ENCODE data around the gene KIF5C.

Gene KIF5C

GRCh38 chr2:148990968-148991367 lies 115.9 kb downstream of the KIF5C start:
- DNase-seq (ENCODE audit: low spot score), result no peak

GRCh38 chr2:148992448-148992847 lies 117.4 kb downstream of the KIF5C start:
- DNase-seq (ENCODE audit: low spot score), result no peak

GRCh38 chr2:148993351-148993750 lies 118.3 kb downstream of the KIF5C start:
- DNase-seq (ENCODE audit: low spot score), result no peak

- DNase-seq (ENCODE audit: low spot score), result no peak
Observed at GRCh38 chr2:148994341-148994740, 119.3 kb downstream of the KIF5C start.

GRCh38 chr2:148996805-148997204 lies 121.8 kb downstream of the KIF5C start:
- DNase-seq (ENCODE audit: low spot score), result no peak

GRCh38 chr2:148998165-148998830 lies 123.3 kb downstream of the KIF5C start:
- DNase-seq (ENCODE audit: low spot score), result no peak

- DNase-seq (ENCODE audit: low spot score), result no peak
Observed at GRCh38 chr2:148998831-148999200, 123.8 kb downstream of the KIF5C start.

GRCh38 chr2:148999451-148999921 lies 124.5 kb downstream of the KIF5C start:
- no peak for DNase-seq (ENCODE audit: low spot score)

- DNase-seq (ENCODE audit: low spot score), result peak; percentile 38
Observed at GRCh38 chr2:149000158-149000938, 125.3 kb downstream of the KIF5C start.

- no peak for DNase-seq (ENCODE audit: low spot score)
Observed at GRCh38 chr2:149001496-149001895, 126.5 kb downstream of the KIF5C start.

GRCh38 chr2:149002378-149002890 lies 127.4 kb downstream of the KIF5C start:
- DNase-seq (ENCODE audit: low spot score), result peak; percentile 32

GRCh38 chr2:149002891-149003740 lies 128.1 kb downstream of the KIF5C start:
- peak; percentile 46 for DNase-seq (ENCODE audit: low spot score)

GRCh38 chr2:149004836-149005235 lies 129.8 kb downstream of the KIF5C start:
- no peak for DNase-seq (ENCODE audit: low spot score)

- DNase-seq (ENCODE audit: low spot score), result no peak
Observed at GRCh38 chr2:149005471-149006077, 130.5 kb downstream of the KIF5C start.

GRCh38 chr2:149006883-149007543 lies 132.0 kb downstream of the KIF5C start:
- DNase-seq (ENCODE audit: low spot score), result no peak

- no peak for DNase-seq (ENCODE audit: low spot score)
Observed at GRCh38 chr2:149008381-149008780, 133.4 kb downstream of the KIF5C start.

- no peak for DNase-seq (ENCODE audit: low spot score)
Observed at GRCh38 chr2:149009576-149010461, 134.8 kb downstream of the KIF5C start.

- no peak for DNase-seq (ENCODE audit: low spot score)
Observed at GRCh38 chr2:149012545-149012944, 137.5 kb downstream of the KIF5C start.

- no peak for DNase-seq (ENCODE audit: low spot score)
Observed at GRCh38 chr2:149015501-149015900, 140.5 kb downstream of the KIF5C start.

- no peak for DNase-seq (ENCODE audit: low spot score)
Observed at GRCh38 chr2:149015926-149016563, 141.0 kb downstream of the KIF5C start.
